Measurements from ENCODE around the gene HDAC5.

DNA sequence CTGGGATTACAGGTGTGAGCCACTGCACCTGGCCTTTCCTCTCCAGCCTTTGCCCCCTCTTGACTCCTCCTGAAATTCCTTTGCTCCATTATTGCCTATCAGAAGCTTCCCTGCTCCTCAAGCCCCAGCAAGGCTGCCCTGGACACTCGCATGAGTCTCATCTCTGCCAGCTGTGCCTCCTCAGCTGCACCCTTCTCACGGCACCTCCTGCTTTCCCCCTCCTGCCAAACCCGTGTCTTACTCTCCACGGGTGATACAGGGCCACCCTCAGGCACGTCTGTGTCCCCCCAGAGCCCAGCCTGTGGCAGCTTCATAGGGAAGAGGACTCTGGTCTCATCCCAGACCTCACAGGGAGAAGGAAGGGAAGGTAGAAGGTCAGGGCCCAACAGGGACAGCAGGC lies 37.5 kb downstream of the HDAC5 start:
- TF ChIP-seq, protein P1, sequence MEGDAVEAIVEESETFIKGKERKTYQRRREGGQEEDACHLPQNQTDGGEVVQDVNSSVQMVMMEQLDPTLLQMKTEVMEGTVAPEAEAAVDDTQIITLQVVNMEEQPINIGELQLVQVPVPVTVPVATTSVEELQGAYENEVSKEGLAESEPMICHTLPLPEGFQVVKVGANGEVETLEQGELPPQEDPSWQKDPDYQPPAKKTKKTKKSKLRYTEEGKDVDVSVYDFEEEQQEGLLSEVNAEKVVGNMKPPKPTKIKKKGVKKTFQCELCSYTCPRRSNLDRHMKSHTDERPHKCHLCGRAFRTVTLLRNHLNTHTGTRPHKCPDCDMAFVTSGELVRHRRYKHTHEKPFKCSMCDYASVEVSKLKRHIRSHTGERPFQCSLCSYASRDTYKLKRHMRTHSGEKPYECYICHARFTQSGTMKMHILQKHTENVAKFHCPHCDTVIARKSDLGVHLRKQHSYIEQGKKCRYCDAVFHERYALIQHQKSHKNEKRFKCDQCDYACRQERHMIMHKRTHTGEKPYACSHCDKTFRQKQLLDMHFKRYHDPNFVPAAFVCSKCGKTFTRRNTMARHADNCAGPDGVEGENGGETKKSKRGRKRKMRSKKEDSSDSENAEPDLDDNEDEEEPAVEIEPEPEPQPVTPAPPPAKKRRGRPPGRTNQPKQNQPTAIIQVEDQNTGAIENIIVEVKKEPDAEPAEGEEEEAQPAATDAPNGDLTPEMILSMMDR (IDR thresholded peaks at IDR 0.05): no peak
- no peak for TF ChIP-seq POLR2A (IDR thresholded peaks at IDR 0.05)
- TF ChIP-seq POLR2AphosphoS5 (IDR thresholded peaks at IDR 0.05): no peak
